SKM-1 treated with dmso at 0.1 percent for 144 hours (cell line): ENCODE results near the gene SUSD2.
"Not testable (repeated sequence)": the region's sequence is repeated elsewhere in the genome, so short reads cannot be mapped to it uniquely, and the experiment has no call there.

Experiments used
- DNase-seq: peaks from one replicate; lab custom pipeline; 2025; ENCODE audit not compliant: unreplicated experiment; lab: John Stamatoyannopoulos, UW

Gene SUSD2

DNA sequence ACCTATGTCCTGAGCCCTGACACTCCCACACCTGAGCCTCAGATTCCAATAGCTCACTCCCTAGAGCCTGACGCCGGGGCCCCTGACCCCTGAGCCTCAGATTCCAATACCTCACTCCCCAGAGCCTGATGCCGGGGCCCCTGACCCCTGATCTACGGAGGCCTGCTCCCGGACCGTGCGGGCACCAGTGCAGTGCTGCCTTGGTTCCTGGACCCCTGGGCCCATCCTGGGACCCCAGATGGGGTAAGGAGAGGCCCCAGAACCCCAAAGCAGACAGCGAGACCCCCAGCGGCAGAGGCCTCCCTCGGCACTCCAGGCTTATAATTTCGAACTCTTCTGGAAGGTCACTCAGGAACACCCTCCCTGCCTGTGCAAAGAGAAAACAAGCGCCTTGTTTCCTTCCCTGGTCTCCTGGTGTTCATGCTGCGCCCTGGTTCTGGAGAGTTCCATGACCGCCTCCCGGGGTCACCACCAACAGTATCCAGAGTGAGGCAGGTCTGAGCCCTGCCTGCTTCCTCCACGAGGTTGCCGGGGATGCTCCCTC lies 7.5 kb downstream of the SUSD2 start:
- DNase-seq: no peak

DNA sequence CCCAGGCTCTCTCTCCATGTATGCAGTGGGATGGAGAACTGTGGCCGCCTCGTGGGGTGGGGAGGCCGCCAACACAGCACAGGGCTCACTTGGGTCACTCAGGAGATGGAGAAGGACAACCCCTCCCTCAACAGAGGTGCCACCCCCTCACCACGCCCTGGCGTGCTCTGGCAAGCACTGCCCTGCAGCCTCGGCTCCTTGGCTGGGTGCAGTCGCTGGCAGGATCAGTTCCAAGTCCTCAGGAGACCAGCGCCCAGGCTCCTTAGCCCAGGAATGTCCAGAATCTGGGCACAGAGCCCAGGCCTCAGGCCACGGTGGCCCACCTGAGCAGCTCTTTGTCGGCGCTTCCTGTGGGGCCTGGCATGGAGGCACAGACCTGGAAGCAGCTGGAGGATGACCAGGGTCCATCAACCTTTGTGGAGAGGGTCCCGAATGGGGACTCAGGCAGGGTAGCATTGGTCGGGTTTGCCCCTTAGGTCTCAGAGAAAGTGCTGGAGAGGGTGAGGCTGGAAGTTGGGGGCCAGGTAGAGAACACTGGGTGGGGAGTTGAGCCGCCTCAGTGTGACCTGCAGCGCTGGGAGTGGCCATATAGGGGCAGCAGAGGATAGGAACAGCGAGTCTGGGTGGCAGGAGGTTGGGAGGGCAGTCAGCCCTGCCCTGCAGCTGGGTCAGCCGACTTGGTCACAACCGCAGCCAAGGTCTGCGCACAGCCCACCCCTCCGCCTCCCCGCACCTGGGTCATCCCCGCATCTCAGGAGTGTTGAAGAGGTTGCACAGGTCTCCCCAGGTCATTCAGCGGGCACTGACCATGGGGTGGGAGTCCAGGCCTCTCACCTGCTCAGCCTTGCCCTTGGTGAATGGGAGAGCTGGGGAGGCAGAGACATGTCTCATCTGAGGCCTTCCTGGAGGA lies 8.2 kb downstream of the SUSD2 start:
- peak; percentile 63 for DNase-seq

DNA sequence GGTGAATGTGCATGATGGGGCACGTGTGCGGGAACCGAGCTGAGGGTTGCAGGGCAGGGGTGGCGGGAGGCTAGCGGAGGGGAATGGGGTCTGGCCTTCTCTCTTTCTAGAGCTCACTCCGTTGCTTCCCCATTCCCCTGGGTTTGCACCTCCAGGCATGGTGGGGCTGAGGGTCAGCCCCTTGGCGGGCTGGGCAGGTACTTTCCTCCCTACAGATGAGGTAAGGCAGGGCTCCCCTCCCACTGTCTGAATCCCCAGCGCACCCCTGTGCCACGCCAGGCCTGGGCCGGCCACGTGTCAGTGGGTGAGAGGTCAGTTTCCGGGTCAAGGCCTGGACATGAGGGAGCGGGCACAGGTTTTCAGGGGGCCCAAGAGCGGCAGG lies 8.9 kb downstream of the SUSD2 start:
- DNase-seq: no peak

GRCh38 chr22:24190596-24191208 lies 9.4 kb downstream of the SUSD2 start:
- DNase-seq: no peak

DNA sequence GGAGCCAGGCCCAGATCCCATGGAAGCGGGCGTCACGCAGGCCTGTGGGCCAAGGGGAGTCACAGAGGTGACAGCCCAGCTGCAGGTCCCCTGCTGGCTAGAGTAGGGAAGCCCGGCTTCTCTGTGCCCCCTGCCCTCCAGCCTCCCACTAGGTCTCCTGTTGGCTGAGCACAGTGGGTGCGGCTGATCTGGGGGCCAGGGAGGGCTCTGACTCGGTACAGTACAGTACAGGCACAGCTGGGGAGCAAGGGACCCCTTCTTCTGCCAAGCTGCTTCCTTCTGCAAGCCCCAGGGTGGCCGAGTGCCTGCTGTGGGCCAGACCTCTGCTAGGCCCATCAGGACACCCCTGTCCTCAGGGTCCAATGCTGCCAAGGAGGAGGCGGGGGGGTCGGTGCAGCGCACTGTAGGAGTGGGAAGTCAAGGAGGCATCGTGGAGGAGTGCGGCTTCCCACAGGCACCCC lies 10.1 kb downstream of the SUSD2 start:
- no peak for DNase-seq

DNA sequence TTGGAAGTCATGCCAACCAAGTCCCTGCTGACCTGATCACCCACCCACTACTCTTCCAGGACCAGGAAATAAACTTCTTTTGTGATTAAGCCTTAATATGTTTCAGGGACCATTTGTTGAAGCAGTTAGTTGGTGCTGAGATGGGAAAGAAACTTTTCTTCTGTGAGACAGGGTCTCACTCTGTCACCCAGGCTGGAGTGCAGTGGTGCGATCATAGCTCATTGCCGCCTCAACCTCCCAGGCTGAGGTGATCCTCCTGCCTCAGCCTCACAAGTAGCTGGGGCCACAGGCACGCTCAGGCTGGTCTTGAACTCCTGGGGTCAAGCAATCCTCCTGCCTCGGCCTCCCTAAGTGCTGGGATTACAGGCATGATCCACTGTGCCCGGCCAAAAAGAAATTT lies 10.6 kb downstream of the SUSD2 start:
- no peak for DNase-seq

DNA sequence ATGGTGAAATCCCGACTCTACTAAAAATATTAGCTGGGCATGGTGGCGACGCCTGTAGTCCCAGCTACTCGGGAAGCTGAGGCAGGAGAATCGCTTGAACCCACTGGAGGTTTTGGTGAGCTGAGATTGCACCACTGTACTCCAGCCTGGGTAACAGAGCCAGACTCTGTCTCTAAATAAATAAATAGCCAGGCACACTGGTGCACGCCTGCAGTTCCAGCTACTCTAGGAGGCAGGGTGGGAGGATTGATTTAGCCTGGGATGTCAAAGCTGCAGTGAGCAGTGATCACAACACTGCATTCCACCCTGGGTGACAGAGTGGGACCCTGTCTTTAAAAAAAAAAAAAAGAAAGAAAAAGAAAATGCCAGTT lies 17.4 kb downstream of the SUSD2 start:
- DNase-seq: no peak

DNA sequence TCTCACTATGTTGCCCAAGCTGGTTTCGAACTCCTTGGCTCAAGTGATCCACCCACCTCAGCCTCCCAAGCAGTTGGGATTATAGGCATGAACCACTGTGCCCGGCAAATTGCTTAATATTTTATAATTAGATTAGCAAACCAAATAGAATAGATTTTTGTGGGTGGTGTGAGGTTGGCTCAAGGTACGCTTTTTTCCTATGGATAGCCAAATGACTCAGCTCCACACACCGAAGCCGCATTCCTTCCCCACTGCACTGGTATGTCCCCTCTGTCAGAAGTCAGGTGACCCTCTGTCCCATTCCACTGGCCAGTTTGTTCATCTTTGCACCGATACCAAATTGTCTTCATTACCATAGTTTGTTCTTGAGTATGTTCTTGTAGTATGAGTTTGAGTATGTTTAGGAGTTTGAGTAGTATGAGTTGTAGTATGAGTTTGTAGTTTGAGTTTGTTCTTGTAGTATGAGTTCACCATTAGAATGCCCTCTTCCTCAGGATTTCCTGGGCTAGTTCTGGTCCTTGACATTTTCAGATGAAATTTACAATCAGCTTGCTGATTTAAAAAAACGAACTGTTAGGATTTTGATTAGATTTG lies 19.4 kb downstream of the SUSD2 start:
- DNase-seq: no peak

- no peak for DNase-seq
These were observed 20.7 kb downstream of the SUSD2 start for GRCh38 chr22:24201681-24202614.

GRCh38 chr22:24203856-24204255 lies 22.6 kb downstream of the SUSD2 start:
- DNase-seq: not testable (repeated sequence)

- peak; percentile 21 for DNase-seq
These were observed 24.3 kb downstream of the SUSD2 start for GRCh38 chr22:24205438-24206195.

GRCh38 chr22:24206460-24207263 lies 25.4 kb downstream of the SUSD2 start:
- peak; percentile 48 for DNase-seq

GRCh38 chr22:24207264-24208011 lies 26.2 kb downstream of the SUSD2 start:
- no peak for DNase-seq

GRCh38 chr22:24208012-24208749 lies 26.9 kb downstream of the SUSD2 start:
- peak; percentile 88 for DNase-seq

- no peak for DNase-seq
These were observed 27.7 kb downstream of the SUSD2 start for GRCh38 chr22:24209016-24209415.

DNA sequence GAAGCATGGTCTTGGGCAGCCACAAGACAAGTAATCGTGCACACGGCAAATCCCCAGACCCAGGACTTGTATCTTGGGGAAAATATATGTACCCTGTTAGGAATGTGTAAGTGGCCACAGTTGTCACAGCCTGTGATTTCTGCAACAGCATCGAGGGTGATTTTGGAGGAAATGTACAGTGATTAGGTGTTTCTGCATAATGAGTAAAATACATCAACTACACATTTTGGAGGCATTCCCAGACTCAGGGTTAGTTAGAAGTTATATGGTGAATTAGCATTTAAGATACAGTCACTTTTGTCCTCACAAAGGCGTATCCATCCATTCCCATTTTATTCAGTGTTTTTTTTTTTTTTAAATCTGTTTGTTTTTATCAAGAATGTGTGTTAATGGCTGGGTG lies 28.4 kb downstream of the SUSD2 start:
- DNase-seq: no peak

GRCh38 chr22:24210409-24210808 lies 29.1 kb downstream of the SUSD2 start:
- not testable (repeated sequence) for DNase-seq

- DNase-seq: not testable (repeated sequence)
These were observed 30.4 kb downstream of the SUSD2 start for GRCh38 chr22:24211716-24212115.
